HCT116 (cell line): ENCODE results near the gene CDK14. TPM values are rescaled to one million over a fixed set of nuclear protein-coding genes. Genes with fewer than 3 reads are reported as not detected.

Experiments
- ATAC-seq: fragments of 200-7000 bp; cut with Tn5 transposase; 2 replicates; pipeline ENCODE4 v1.9.1; 2020; ENCODE audit warnings: mild to moderate bottlenecking, moderate library complexity
- BruUV-seq: library from RNA; stranded (reverse); fragments of 400-500 nt; replicated peaks from 2 replicates; lab custom pipeline; 2021; lab: Mats Ljungman, UMichigan
- CTCF ChIA-PET: fragments of 300-600 bp; sonication (Branson Sonifier 250); formaldehyde crosslinking; loops from one replicate; lab custom pipeline; 2021; ENCODE audit warnings: antibody characterized with exemption; lab: Charles Lee
- POLR2A ChIA-PET: fragments of 300-600, 350-600 bp; sonication (Branson Sonifier 250); formaldehyde crosslinking; loops from one replicate; lab custom pipeline; 2021; ENCODE audit warnings: antibody characterized with exemption; lab: Charles Lee
- RAD21 ChIA-PET, 2 experiments: fragments of 300-600 bp; sonication (Branson Sonifier 250); formaldehyde crosslinking; loops; one replicate each; lab custom pipeline; 2023; ENCODE audit warnings: low total read pairs in 2 of 2; ENCODE audit not compliant: uncharacterized antibody in 2 of 2, unreplicated experiment in 2 of 2, low non-redundant PET in 1 of 2; lab: Charles Lee
- DNase-seq: peaks from one replicate; pipeline ENCODE4 v3.0.0-alpha.2; 2010; ENCODE audit warnings: low read depth, low spot score
- H2AFZ ChIP-seq: fragments of 200-600 bp; shearing (Covaris generic), sonication (generic); 2 replicates; pipeline ENCODE4 v1.6.1; 2017; ENCODE audit warnings: low read depth, mixed run types, mixed read lengths, antibody characterized with exemption, low read length; ENCODE audit not compliant: poor library complexity, severe bottlenecking
- H3K27ac ChIP-seq: 2 replicates; pipeline ENCODE4 v1.5.1; 2012; ENCODE audit warnings: low read depth, low read length
- H3K27me3 ChIP-seq: fragments of 200-600 bp; sonication (generic); 2 replicates; pipeline ENCODE4 v1.6.1; 2016; ENCODE audit warnings: mixed run types, low read length, mixed read lengths; ENCODE audit not compliant: insufficient read depth
- H3K36me3 ChIP-seq, 2 experiments: fragments of 200-500 bp in 1 of 2; fragments of 200-600 bp in 1 of 2; sonication (Bioruptor generic) in 1 of 2; sonication (generic) in 1 of 2; 2 replicates each; pipeline versions ENCODE4 v1.5.1 to v1.6.1; 2014 to 2016; ENCODE audit warnings: low read length in 2 of 2, inconsistent platforms in 1 of 2, mixed read lengths in 1 of 2, mixed run types in 1 of 2; ENCODE audit not compliant: insufficient read depth in 2 of 2, control insufficient read depth in 1 of 2
- H3K4me1 ChIP-seq, 2 experiments: fragments of 200-600 bp in 1 of 2; sonication (generic) in 1 of 2; 2 replicates each; pipeline versions ENCODE4 v1.5.1 to v1.6.1; 2012 to 2017; ENCODE audit warnings: low read length in 2 of 2, inconsistent platforms in 1 of 2, mild to moderate bottlenecking in 1 of 2, mixed read lengths in 1 of 2, mixed run types in 1 of 2, moderate library complexity in 1 of 2; ENCODE audit not compliant: insufficient read depth in 2 of 2, control insufficient read depth in 1 of 2
- H3K4me2 ChIP-seq: fragments of 200-600 bp; sonication (generic); 2 replicates; pipeline ENCODE4 v1.6.1; 2017; ENCODE audit warnings: mixed run types, low read length, mixed read lengths
- H3K4me3 ChIP-seq, 2 experiments: fragments of 200-600 bp in 1 of 2; sonication (generic) in 1 of 2; replicated peaks in 1 of 2; 2 replicates each; pipeline ENCODE4 v1.5.1; 2011 to 2016; ENCODE audit warnings: low read length in 2 of 2, control low read depth in 1 of 2, low read depth in 1 of 2, mild to moderate bottlenecking in 1 of 2, mixed read lengths in 1 of 2, mixed run types in 1 of 2
- H3K79me2 ChIP-seq: fragments of 200-600 bp; sonication (generic); 2 replicates; pipeline ENCODE4 v1.6.1; 2017; ENCODE audit warnings: mild to moderate bottlenecking, mixed run types, low read length, moderate library complexity, mixed read lengths; ENCODE audit not compliant: insufficient read depth
- H3K9ac ChIP-seq: fragments of 200-600 bp; sonication (generic); 2 replicates; pipeline ENCODE4 v1.6.1; 2016; ENCODE audit warnings: low read length, mixed read lengths
- H3K9me2 ChIP-seq: fragments of 200-600 bp; sonication (generic), shearing (Covaris generic); 2 replicates; pipeline ENCODE4 v1.6.1; 2017; ENCODE audit warnings: mixed run types, mild to moderate bottlenecking, moderate library complexity; ENCODE audit not compliant: insufficient read depth
- H3K9me3 ChIP-seq, 2 experiments: fragments of 200-500 bp in 1 of 2; fragments of 200-600 bp in 1 of 2; sonication (Bioruptor generic) in 1 of 2; sonication (generic) in 1 of 2; 2 replicates each; pipeline ENCODE4 v1.6.1; 2014 to 2017; ENCODE audit warnings: low read length in 2 of 2, mixed read lengths in 2 of 2, inconsistent platforms in 1 of 2, low read depth in 1 of 2, mild to moderate bottlenecking in 1 of 2, mixed run types in 1 of 2, moderate library complexity in 1 of 2; ENCODE audit not compliant: control insufficient read depth in 1 of 2, insufficient read depth in 1 of 2
- H4K20me1 ChIP-seq: fragments of 200-600 bp; sonication (generic), shearing (Covaris generic); 2 replicates; pipeline ENCODE4 v1.6.1; 2017; ENCODE audit warnings: mixed run types, mild to moderate bottlenecking, moderate library complexity; ENCODE audit not compliant: insufficient read depth
- CBX3 ChIP-seq: IDR thresholded peaks from 2 replicates; pipeline ENCODE4 v1.6.1; 2012; ENCODE audit warnings: low read depth
- EZH2 ChIP-seq: fragments of 200-600 bp; sonication (generic); IDR thresholded peaks from 2 replicates; pipeline ENCODE4 v1.6.1; 2017; ENCODE audit warnings: antibody characterized with exemption, mixed run types
- EZH2phosphoT487 ChIP-seq: fragments of 200-600 bp; IDR thresholded peaks from 2 replicates; pipeline ENCODE4 v1.6.1; 2018; ENCODE audit warnings: antibody characterized with exemption, borderline replicate concordance
- FOSL1 ChIP-seq: IDR thresholded peaks from 2 replicates; pipeline ENCODE4 v1.6.1; 2012; ENCODE audit warnings: low read depth
- JUND ChIP-seq: IDR thresholded peaks from 2 replicates; pipeline ENCODE4 v1.6.1; 2012
- MAX ChIP-seq: IDR thresholded peaks from 2 replicates; pipeline ENCODE4 v1.6.1; 2012
- POLR2A ChIP-seq: IDR thresholded peaks from 2 replicates; pipeline ENCODE4 v1.7.0; 2011; ENCODE audit warnings: borderline replicate concordance; ENCODE audit not compliant: insufficient read depth, insufficient read length; ENCODE audit errors: extremely low read depth
- RAD21 ChIP-seq: IDR thresholded peaks from 2 replicates; pipeline ENCODE4 v1.6.1; 2012; ENCODE audit warnings: low read depth, mild to moderate bottlenecking
- REST ChIP-seq: IDR thresholded peaks from 2 replicates; pipeline ENCODE4 v1.6.1; 2012; ENCODE audit warnings: low read depth
- SIN3A ChIP-seq: IDR thresholded peaks from 2 replicates; pipeline ENCODE4 v1.6.1; 2012; ENCODE audit warnings: low read depth
- SRF ChIP-seq: IDR thresholded peaks from 2 replicates; pipeline ENCODE4 v1.6.1; 2012; ENCODE audit warnings: low read depth
- TCF7L2 ChIP-seq: IDR thresholded peaks from 2 replicates; pipeline ENCODE4 v1.7.0; 2011; ENCODE audit warnings: borderline replicate concordance, inconsistent platforms; ENCODE audit not compliant: insufficient read depth, insufficient read length; ENCODE audit errors: extremely low read depth
- YY1 ChIP-seq: IDR thresholded peaks from 2 replicates; pipeline ENCODE4 v1.6.1; 2011; ENCODE audit warnings: low read length, low read depth, moderate library complexity, mild to moderate bottlenecking; ENCODE audit not compliant: insufficient replicate concordance; ENCODE audit errors: extremely low read depth
- ZFX ChIP-seq: fragments of 450-650 bp; IDR thresholded peaks from 2 replicates; pipeline ENCODE4 v1.6.1; 2017
- ZNF274 ChIP-seq: fragments of 200-500 bp; sonication (Bioruptor generic); IDR thresholded peaks from 2 replicates; pipeline ENCODE4 v1.6.1; 2014; ENCODE audit warnings: mild to moderate bottlenecking, low read depth, low read length, inconsistent platforms
- intact Hi-C: fragments of 100-400 bp; cut with micrococcal nuclease; formaldehyde crosslinking; loops from 2 replicates; pipeline ENCODE4 v1.10.0; 2022
- total RNA-seq: library from RNA; stranded (reverse); gene quantifications from one replicate; pipeline ENCODE4 v1.2.1, GENCODE V29; 2021; ENCODE audit not compliant: unreplicated experiment
- TF ChIP-seq, protein P1 (sequence below), 3 experiments: fragments of 200-600 bp in 1 of 3; sonication (generic) in 1 of 3; IDR thresholded peaks in 2 of 3; conservative IDR thresholded peaks in 1 of 3; 2 replicates each; pipeline ENCODE4 v1.5.1; 2012 to 2017; ENCODE audit warnings: low read depth in 2 of 3, low read length in 2 of 3, antibody characterized with exemption in 1 of 3, borderline replicate concordance in 1 of 3, control low read depth in 1 of 3, mild to moderate bottlenecking in 1 of 3, mixed read lengths in 1 of 3, mixed run types in 1 of 3, moderate library complexity in 1 of 3; ENCODE audit not compliant: insufficient read depth in 1 of 3

Gene CDK14
- total RNA-seq, 1 experiment from 2014 or later = 10.2 TPM

- H2AFZ ChIP-seq = no peak overlapping the region
- ATAC-seq (no peak), DNase-seq (no peak)
- H3K36me3 ChIP-seq = no peaks in the 10 kb centered on the region
- H3K4me2 ChIP-seq = no peak overlapping the region
- RAD21 ChIA-PET = no interaction called here
- BruUV-seq = no TSS peak
- intact Hi-C loops = no loop called here
- H3K27ac ChIP-seq = no peak overlapping the region
- H3K4me3 ChIP-seq = no peak overlapping the region
- CTCF ChIA-PET = no interaction called here
- H3K9me2 ChIP-seq = no peaks in the 10 kb centered on the region
- no peaks in the 10 kb centered on the region for H4K20me1 ChIP-seq
- POLR2A ChIA-PET = no interaction called here
- no peaks in the 10 kb centered on the region for H3K79me2 ChIP-seq
- no peak overlapping the region for H3K9ac ChIP-seq
- no peaks in the 10 kb centered on the region for H3K4me1 ChIP-seq
- no peaks in the 10 kb centered on the region for H3K27me3 ChIP-seq
- no peaks in the 10 kb centered on the region for H3K9me3 ChIP-seq
- TF ChIP-seq REST (no peak), POLR2A (no peak), SRF (no peak), YY1 (no peak)
Observed at GRCh38 chr7:90777886-90778285, 181.8 kb downstream of the CDK14 start.

GRCh38 chr7:90788052-90788451 lies 191.9 kb downstream of the CDK14 start:
- Histone ChIP-seq H3K9me2 (no peaks in the 10 kb centered on the region), H3K9ac (no peak overlapping the region), H3K27me3 (no peaks in the 10 kb centered on the region), H3K79me2 (no peaks in the 10 kb centered on the region), H3K27ac (no peak overlapping the region)
- CTCF ChIA-PET = no interaction called here
- BruUV-seq = no TSS peak
- ATAC-seq = no peak
- POLR2A ChIA-PET = no interaction called here
- TF ChIP-seq FOSL1 (no peak), JUND (no peak), EZH2 (no peak), RAD21 (no peak), CBX3 (no peak), SRF (no peak), ZFX (no peak), MAX (no peak), TCF7L2 (no peak), ZNF274 (no peak), EZH2phosphoT487 (no peak), SIN3A (no peak)
- TF ChIP-seq, protein P1, sequence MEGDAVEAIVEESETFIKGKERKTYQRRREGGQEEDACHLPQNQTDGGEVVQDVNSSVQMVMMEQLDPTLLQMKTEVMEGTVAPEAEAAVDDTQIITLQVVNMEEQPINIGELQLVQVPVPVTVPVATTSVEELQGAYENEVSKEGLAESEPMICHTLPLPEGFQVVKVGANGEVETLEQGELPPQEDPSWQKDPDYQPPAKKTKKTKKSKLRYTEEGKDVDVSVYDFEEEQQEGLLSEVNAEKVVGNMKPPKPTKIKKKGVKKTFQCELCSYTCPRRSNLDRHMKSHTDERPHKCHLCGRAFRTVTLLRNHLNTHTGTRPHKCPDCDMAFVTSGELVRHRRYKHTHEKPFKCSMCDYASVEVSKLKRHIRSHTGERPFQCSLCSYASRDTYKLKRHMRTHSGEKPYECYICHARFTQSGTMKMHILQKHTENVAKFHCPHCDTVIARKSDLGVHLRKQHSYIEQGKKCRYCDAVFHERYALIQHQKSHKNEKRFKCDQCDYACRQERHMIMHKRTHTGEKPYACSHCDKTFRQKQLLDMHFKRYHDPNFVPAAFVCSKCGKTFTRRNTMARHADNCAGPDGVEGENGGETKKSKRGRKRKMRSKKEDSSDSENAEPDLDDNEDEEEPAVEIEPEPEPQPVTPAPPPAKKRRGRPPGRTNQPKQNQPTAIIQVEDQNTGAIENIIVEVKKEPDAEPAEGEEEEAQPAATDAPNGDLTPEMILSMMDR (IDR thresholded peaks at IDR 0.05 in 2 of 3, conservative IDR thresholded peaks at IDR 0.05 in 1 of 3; ENCODE audit: borderline replicate concordance in 1 of 3, insufficient read depth in 1 of 3, low read depth in 2 of 3, low read length in 2 of 3) = no peak
- TF ChIP-seq, all 23 proteins: peak for 0
- RAD21 ChIA-PET = no interaction called here
- Histone ChIP-seq H4K20me1 (no peaks in the 10 kb centered on the region), H3K4me2 (no peak overlapping the region), H3K4me3 (no peak overlapping the region), H3K9me3 (no peaks in the 10 kb centered on the region), H2AFZ (no peak overlapping the region), H3K4me1 (no peaks in the 10 kb centered on the region), H3K36me3 (no peaks in the 10 kb centered on the region)
- DNase-seq = no peak
- intact Hi-C loops = no loop called here
